CD4-positive, alpha-beta T cell (primary cell): ENCODE results near the gene KCND3. TPM values are rescaled to one million over a fixed set of nuclear protein-coding genes. Genes with fewer than 3 reads are reported as not detected.

Experiments used
- ATAC-seq: fragments of 200-7000 bp; cut with Tn5 transposase; one replicate; pipeline ENCODE4 v1.10.0; 2022; ENCODE audit warnings: mild to moderate bottlenecking; ENCODE audit not compliant: poor library complexity
- CTCF ChIA-PET: fragments of 350-600 bp; sonication (Branson Sonifier 250); formaldehyde crosslinking; loops from one replicate; lab custom pipeline; 2021; ENCODE audit warnings: antibody characterized with exemption, inconsistent platforms; lab: Charles Lee
- POLR2A ChIA-PET: fragments of 350-600 bp; sonication (Branson Sonifier 250); formaldehyde crosslinking; loops from one replicate; lab custom pipeline; 2021; ENCODE audit warnings: antibody characterized with exemption, inconsistent platforms; lab: Charles Lee
- DNase-seq, 14 experiments: peaks; one replicate each; pipeline ENCODE4 v3.0.0-alpha.2; 2013 to 2020; ENCODE audit warnings: mixed read lengths in 2 of 14
- H3K27ac ChIP-seq, 2 donors: one replicate each; pipeline versions ENCODE4 v1.5.1 to v1.7.0; 2013; ENCODE audit warnings: low read length in 2 of 2, low read depth in 1 of 2, mild to moderate bottlenecking in 1 of 2
- H3K27me3 ChIP-seq, 2 experiments: 1 replicate in 1 of 2; 2 replicates in 1 of 2; pipeline versions ENCODE4 v1.6.1 to v1.7.0; 2013; ENCODE audit warnings: low read length in 2 of 2, control low read depth in 1 of 2, mild to moderate bottlenecking in 1 of 2, moderate library complexity in 1 of 2; ENCODE audit not compliant: insufficient read depth in 2 of 2, control insufficient read depth in 1 of 2
- H3K36me3 ChIP-seq: one replicate; pipeline ENCODE4 v1.6.1; 2013; ENCODE audit warnings: low read length, control low read depth; ENCODE audit not compliant: insufficient read depth
- H3K4me1 ChIP-seq: one replicate; pipeline ENCODE4 v1.6.1; 2013; ENCODE audit warnings: low read length, control low read depth; ENCODE audit not compliant: insufficient read depth
- H3K4me3 ChIP-seq: one replicate; pipeline ENCODE4 v1.5.1; 2013; ENCODE audit warnings: mild to moderate bottlenecking, low read length, moderate library complexity
- H3K9me3 ChIP-seq, 2 experiments: 1 replicate in 1 of 2; 2 replicates in 1 of 2; pipeline versions ENCODE4 v1.6.1 to v1.7.0; 2013; ENCODE audit warnings: low read length in 2 of 2, mild to moderate bottlenecking in 2 of 2, control low read depth in 1 of 2, moderate library complexity in 1 of 2; ENCODE audit not compliant: control insufficient read depth in 1 of 2, insufficient read depth in 1 of 2
- H3K27ac Mint-ChIP-seq: one replicate; pipeline ENCODE4 v1.8.0; 2020; ENCODE audit warnings: mixed read lengths
- H3K27me3 Mint-ChIP-seq: one replicate; pipeline ENCODE4 v1.8.0; 2021; ENCODE audit warnings: mixed read lengths
- H3K36me3 Mint-ChIP-seq: one replicate; pipeline ENCODE4 v1.8.0; 2021; ENCODE audit warnings: low read depth, mixed read lengths
- H3K4me1 Mint-ChIP-seq: one replicate; pipeline ENCODE4 v1.8.0; 2021; ENCODE audit warnings: low read depth, mixed read lengths
- H3K4me3 Mint-ChIP-seq: one replicate; pipeline ENCODE4 v1.8.0; 2020; ENCODE audit warnings: mild to moderate bottlenecking, mixed read lengths
- H3K9me3 Mint-ChIP-seq: one replicate; pipeline ENCODE4 v1.8.0; 2020; ENCODE audit warnings: mixed read lengths
- intact Hi-C, 2 experiments: fragments of 100-400 bp; cut with DNase I in 1 of 2; cut with micrococcal nuclease in 1 of 2; formaldehyde crosslinking; loops; one replicate each; pipeline versions ENCODE4 v1.15.1 to v1.9.0; 2023 to 2025; cut with DNase I, micrococcal nuclease
- total RNA-seq, 174 experiments: library from RNA in 2 of 174; stranded (reverse) in 2 of 174; gene quantifications; one replicate each; pipeline ENCODE4 v1.2.3 and lab custom pipeline; 2021 to 2026
- TF ChIP-seq, protein P1 (sequence below): fragments of 200-600 bp; IDR thresholded peaks from one replicate; pipeline ENCODE4 v1.8.0; 2022; ENCODE audit warnings: antibody characterized with exemption, mild to moderate bottlenecking

KCND3 gene
- total RNA-seq, 2 experiments from 2014 or later = 0.05 TPM; not detected in 1

DNA sequence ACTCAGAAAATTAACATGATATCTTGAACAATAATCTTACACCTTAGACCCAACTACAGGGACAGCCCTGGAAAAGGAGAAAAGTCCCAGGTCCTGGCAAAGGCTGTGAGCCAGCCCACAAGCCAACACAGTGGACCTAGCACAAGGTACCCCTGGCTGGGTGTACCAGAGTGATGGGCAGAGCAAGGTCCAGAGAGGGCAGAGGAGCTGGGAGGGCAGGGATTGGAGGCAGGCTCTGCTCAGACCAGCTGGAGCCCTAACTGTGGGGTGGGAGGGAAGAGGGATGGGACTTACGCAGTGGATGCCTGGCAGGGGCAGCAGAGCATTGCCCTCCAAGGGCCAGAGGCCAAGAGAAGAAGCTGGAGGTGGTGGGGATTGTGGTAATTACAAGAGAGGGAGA, 101.6 kb downstream of the KCND3 start:
- H3K27me3 Mint-ChIP-seq = peaks cover 36% of the 10 kb centered on the region
- no peaks in the 10 kb centered on the region for H3K4me1 Mint-ChIP-seq
- H3K27me3 ChIP-seq = peaks cover 3 to 6% of the 10 kb centered on the region in 2 experiments
- no peak overlapping the region for H3K27ac Mint-ChIP-seq
- H3K36me3 ChIP-seq = no peaks in the 10 kb centered on the region
- ChIA-PET POLR2A (no interaction called here), CTCF (no interaction called here)
- H3K4me3 ChIP-seq = no peak overlapping the region
- H3K36me3 Mint-ChIP-seq = no peaks in the 10 kb centered on the region
- intact Hi-C loops = no loop called here
- no peak overlapping the region for H3K27ac ChIP-seq
- H3K9me3 Mint-ChIP-seq = no peaks in the 10 kb centered on the region
- no peak overlapping the region for H3K4me3 Mint-ChIP-seq
- DNase-seq (no peak), ATAC-seq (no peak)
- TF ChIP-seq, protein P1, sequence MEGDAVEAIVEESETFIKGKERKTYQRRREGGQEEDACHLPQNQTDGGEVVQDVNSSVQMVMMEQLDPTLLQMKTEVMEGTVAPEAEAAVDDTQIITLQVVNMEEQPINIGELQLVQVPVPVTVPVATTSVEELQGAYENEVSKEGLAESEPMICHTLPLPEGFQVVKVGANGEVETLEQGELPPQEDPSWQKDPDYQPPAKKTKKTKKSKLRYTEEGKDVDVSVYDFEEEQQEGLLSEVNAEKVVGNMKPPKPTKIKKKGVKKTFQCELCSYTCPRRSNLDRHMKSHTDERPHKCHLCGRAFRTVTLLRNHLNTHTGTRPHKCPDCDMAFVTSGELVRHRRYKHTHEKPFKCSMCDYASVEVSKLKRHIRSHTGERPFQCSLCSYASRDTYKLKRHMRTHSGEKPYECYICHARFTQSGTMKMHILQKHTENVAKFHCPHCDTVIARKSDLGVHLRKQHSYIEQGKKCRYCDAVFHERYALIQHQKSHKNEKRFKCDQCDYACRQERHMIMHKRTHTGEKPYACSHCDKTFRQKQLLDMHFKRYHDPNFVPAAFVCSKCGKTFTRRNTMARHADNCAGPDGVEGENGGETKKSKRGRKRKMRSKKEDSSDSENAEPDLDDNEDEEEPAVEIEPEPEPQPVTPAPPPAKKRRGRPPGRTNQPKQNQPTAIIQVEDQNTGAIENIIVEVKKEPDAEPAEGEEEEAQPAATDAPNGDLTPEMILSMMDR = no peak
- peaks cover 4% of the 10 kb centered on the region for H3K4me1 ChIP-seq
- H3K9me3 ChIP-seq = no peaks in the 10 kb centered on the region

DNA sequence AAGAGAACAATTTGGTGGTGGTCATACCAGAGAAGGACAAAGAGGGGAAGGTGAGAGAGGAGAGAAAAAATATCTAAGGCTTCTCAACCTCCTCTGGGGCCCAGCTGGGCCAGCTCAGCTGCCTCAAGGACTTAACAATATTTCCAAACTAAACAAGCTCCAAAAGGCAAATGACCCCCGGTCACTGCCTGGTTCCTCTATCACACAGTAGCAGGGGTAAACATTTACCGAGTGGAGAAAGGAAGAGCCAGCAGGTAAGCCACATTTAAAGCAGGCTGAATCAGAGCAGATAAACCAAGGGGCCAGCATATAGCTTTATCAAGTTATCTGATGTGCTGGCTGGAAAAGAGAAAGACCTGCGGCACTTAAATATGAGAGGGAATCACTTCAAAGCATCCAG, 102.1 kb downstream of the KCND3 start:
- CTCF ChIA-PET = no interaction called here
- no peak for ATAC-seq
- Histone ChIP-seq H3K27ac (no peak overlapping the region), H3K9me3 (no peaks in the 10 kb centered on the region), H3K36me3 (no peaks in the 10 kb centered on the region), H3K27me3 (peaks cover 3 to 6% of the 10 kb centered on the region in 2 experiments), H3K4me1 (peaks cover 4% of the 10 kb centered on the region), H3K4me3 (no peak overlapping the region)
- H3K36me3 Mint-ChIP-seq = no peaks in the 10 kb centered on the region
- POLR2A ChIA-PET = no interaction called here
- H3K27me3 Mint-ChIP-seq = peaks cover 41% of the 10 kb centered on the region
- H3K4me1 Mint-ChIP-seq = no peaks in the 10 kb centered on the region
- TF ChIP-seq, protein P1 = no peak
- H3K27ac Mint-ChIP-seq = no peak overlapping the region
- H3K9me3 Mint-ChIP-seq = no peaks in the 10 kb centered on the region
- H3K4me3 Mint-ChIP-seq = no peak overlapping the region
- intact Hi-C loops = no loop called here
- DNase-seq = no peak

DNA sequence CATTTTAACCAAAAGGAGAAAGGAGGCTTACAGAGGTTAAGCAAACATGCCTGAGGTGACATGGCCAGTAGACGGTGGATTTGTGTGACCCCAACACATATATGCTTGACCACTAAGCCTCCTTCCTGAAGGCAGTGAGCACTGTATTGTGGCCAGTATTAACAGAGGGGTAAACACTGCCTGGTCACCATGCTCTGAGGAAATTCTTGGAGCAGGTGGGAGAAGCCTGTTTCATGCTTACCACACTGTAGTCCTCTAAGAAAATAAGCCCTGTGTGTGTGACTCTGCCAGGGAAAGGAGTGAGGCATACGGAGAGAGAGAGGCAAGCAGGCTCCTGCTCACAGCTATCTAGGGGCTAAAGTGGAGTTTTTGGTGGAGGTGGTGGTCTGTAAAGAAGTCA, 102.7 kb downstream of the KCND3 start:
- TF ChIP-seq, protein P1 = no peak
- no peaks in the 10 kb centered on the region for H3K9me3 ChIP-seq
- peaks cover 9 to 10% of the 10 kb centered on the region in 2 experiments for H3K27me3 ChIP-seq
- Mint-ChIP-seq H3K4me1 (no peaks in the 10 kb centered on the region), H3K9me3 (no peaks in the 10 kb centered on the region), H3K36me3 (no peaks in the 10 kb centered on the region), H3K4me3 (no peak overlapping the region), H3K27ac (no peak overlapping the region), H3K27me3 (peaks cover 46% of the 10 kb centered on the region)
- DNase-seq (no peak), ATAC-seq (no peak)
- no peak overlapping the region for H3K4me3 ChIP-seq
- no peaks in the 10 kb centered on the region for H3K36me3 ChIP-seq
- CTCF ChIA-PET = no interaction called here
- peaks cover 4% of the 10 kb centered on the region for H3K4me1 ChIP-seq
- H3K27ac ChIP-seq = no peak overlapping the region
- intact Hi-C loops = no loop called here
- POLR2A ChIA-PET = no interaction called here
